Body of pancreas (tissue), 4 donors: Measurements from ENCODE around the gene TMEM144.

Experiments
- POLR2A ChIP-seq, 3 donors: fragments of 450-650 bp; IDR thresholded peaks; one replicate each; pipeline ENCODE4 v1.6.1; 2016; ENCODE audit warnings: antibody characterized with exemption in 3 of 3, mild to moderate bottlenecking in 2 of 3
- TF ChIP-seq, protein P1 (sequence below), 7 experiments: fragments of 450-650 bp in 4 of 7; fragments of 200-600 bp in 3 of 7; sonication (generic) in 3 of 7; IDR thresholded peaks; one replicate each; pipeline ENCODE4 v1.5.1; 2016 to 2019; ENCODE audit warnings: antibody characterized with exemption in 7 of 7

DNA sequence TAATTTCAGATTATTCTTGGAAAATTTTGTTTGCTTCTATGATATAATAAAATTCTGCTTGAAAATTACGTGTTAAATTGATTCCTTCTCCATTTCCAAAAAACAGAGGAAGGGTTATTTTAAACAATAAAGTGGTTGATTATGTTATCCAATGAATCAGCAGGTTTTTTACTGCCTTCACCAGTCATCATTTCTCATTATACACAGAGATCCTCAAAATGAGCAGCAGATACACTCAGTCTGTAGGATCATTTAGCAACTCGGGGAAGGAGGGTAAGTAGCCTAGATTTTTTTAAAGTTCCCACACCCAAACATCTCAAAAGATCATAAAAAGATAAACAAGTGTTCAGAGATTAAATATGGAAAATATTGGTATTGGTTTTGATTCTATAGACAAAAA, 6.8 kb upstream of the TMEM144 start:
- TF ChIP-seq, protein P1, sequence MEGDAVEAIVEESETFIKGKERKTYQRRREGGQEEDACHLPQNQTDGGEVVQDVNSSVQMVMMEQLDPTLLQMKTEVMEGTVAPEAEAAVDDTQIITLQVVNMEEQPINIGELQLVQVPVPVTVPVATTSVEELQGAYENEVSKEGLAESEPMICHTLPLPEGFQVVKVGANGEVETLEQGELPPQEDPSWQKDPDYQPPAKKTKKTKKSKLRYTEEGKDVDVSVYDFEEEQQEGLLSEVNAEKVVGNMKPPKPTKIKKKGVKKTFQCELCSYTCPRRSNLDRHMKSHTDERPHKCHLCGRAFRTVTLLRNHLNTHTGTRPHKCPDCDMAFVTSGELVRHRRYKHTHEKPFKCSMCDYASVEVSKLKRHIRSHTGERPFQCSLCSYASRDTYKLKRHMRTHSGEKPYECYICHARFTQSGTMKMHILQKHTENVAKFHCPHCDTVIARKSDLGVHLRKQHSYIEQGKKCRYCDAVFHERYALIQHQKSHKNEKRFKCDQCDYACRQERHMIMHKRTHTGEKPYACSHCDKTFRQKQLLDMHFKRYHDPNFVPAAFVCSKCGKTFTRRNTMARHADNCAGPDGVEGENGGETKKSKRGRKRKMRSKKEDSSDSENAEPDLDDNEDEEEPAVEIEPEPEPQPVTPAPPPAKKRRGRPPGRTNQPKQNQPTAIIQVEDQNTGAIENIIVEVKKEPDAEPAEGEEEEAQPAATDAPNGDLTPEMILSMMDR (IDR thresholded peaks at IDR 0.05), result no peak
- TF ChIP-seq POLR2A (IDR thresholded peaks at IDR 0.05), result no peak
